Measurements from ENCODE around the gene CHSY1. TPM values are rescaled to one million over a fixed set of nuclear protein-coding genes. Genes with fewer than 3 reads are reported as not detected.

The CHSY1 gene
- total and polyA plus RNA-seq, 9 donors, result 23.0 to 69.9 (median 33.0) TPM

- intact Hi-C loops (cut with DNase I), result loop anchor here in 1 of 4 donors (10.0 kb wide), 1 partner anchor 1988 kb away; no protein-coding TSS in a partner anchor
- Histone ChIP-seq H3K9me3 (peaks cover 0 to 6% of the 10 kb centered on the region in 2 donors), H3K36me3 (no peaks in the 10 kb centered on the region), H3K4me3 (no peak overlapping the region), H3K27me3 (no peaks in the 10 kb centered on the region), H3K4me1 (ENCODE audit: insufficient read depth) (peaks cover 6% of the 10 kb centered on the region), H3K27ac (no peak overlapping the region)
- peak in 1 of 5 donors; percentile 32 for DNase-seq
- no peak for TF ChIP-seq CTCF (IDR thresholded peaks at IDR 0.05)
- TF ChIP-seq EP300 (IDR thresholded peaks at IDR 0.05), result no peak
- no peak for TF ChIP-seq POLR2A (IDR thresholded peaks at IDR 0.05)
- 52 to 62% (median 59%) methylated on average over 12 of the region's 12 CpGs for WGBS, 3 donors
Measured at GRCh38 chr15:101162701-101163483, 89.0 kb downstream of the CHSY1 start.

DNA sequence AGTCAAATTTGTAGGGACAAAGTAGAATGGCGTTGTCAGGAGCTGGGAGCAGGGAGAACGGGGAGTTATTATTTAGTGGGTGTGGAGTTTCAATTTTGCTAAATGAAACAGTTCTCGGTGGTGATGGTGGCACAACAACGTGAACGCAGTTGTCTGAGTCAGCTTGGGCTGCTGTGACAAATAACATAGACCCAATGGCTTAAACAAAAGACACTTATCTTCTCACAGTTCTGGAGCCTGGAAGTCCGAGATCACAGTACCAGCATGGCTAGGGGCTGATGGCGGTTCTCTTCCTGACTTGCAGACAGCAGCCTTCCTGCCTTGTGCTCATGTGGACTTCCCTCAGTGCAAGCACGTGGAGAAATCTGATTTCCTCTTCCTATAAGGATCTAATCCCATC is 90.2 kb downstream of the CHSY1 start:
- no peaks in the 10 kb centered on the region for H3K36me3 ChIP-seq
- WGBS, 3 donors, result 83 to 92% (median 91%) methylated on average over 8 of the region's 8 CpGs
- no peak overlapping the region for H3K4me3 ChIP-seq
- intact Hi-C loops (cut with DNase I), result loop anchor here in 1 of 4 donors (10.0 kb wide), 1 partner anchor 1987 kb away; no protein-coding TSS in a partner anchor
- H3K9me3 ChIP-seq, result peaks cover 0 to 6% of the 10 kb centered on the region in 2 donors
- TF ChIP-seq EP300 (IDR thresholded peaks at IDR 0.05), result no peak
- TF ChIP-seq CTCF (IDR thresholded peaks at IDR 0.05), result no peak
- no peak for TF ChIP-seq POLR2A (IDR thresholded peaks at IDR 0.05)
- no peaks in the 10 kb centered on the region for H3K4me1 ChIP-seq (ENCODE audit: insufficient read depth)
- no peaks in the 10 kb centered on the region for H3K27me3 ChIP-seq
- H3K27ac ChIP-seq, result no peak overlapping the region
- peak in 1 of 5 donors; percentile 4 for DNase-seq

DNA sequence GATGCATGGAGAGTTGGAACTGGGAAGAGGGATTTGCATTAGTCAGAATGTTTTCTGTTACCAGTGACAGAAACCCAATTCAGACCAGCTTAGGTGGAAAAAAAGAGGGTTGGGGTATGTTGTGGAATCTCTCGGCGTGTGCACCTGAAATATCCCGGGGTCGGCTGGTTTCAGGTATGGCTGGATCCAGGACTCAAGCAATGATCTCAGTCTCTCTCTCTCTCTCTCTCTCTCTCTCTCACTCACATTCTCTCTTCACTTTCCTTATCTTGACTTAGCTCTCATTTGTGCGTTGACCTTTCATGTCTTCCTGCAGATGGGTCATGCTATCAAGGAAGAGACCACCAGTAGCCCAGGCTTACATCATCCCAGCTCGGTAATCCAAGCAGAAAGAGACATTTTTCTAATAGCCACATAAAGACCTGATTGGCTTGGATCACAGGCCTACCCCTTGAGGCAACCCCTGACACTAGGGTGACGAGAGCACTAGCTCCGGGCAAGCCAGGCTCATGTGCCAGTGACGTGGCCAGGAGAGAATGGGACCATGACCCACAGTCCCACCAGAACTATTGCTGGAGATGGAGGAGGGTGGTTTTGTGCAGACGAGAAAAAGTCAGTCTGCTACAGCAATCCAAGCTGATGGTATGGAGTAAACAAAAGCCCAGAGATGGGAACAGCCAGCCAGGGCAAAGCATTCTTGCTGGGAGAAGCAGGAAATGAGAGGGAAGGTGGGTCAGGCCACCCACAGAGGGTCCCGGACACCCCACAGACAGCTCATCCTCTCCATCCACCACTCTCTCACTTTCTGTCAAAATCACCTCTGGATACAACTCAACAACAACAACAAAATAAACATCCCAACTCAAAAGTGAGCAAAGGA is 91.7 kb downstream of the CHSY1 start:
- DNase-seq, result no peak
- TF ChIP-seq CTCF (IDR thresholded peaks at IDR 0.05) (no peak), POLR2A (IDR thresholded peaks at IDR 0.05) (no peak), EP300 (IDR thresholded peaks at IDR 0.05) (no peak)
- H3K36me3 ChIP-seq, result no peaks in the 10 kb centered on the region
- no peak overlapping the region for H3K27ac ChIP-seq
- no peaks in the 10 kb centered on the region for H3K27me3 ChIP-seq
- no peaks in the 10 kb centered on the region for H3K9me3 ChIP-seq
- no peak overlapping the region for H3K4me3 ChIP-seq
- WGBS, 3 donors, result 82 to 86% (median 82%) methylated on average over 11 of the region's 11 CpGs
- intact Hi-C loops (cut with DNase I), result loop anchor here in 1 of 4 donors (10.0 kb wide), 1 partner anchor 1985 kb away; no protein-coding TSS in a partner anchor
- H3K4me1 ChIP-seq (ENCODE audit: insufficient read depth), result no peaks in the 10 kb centered on the region

DNA sequence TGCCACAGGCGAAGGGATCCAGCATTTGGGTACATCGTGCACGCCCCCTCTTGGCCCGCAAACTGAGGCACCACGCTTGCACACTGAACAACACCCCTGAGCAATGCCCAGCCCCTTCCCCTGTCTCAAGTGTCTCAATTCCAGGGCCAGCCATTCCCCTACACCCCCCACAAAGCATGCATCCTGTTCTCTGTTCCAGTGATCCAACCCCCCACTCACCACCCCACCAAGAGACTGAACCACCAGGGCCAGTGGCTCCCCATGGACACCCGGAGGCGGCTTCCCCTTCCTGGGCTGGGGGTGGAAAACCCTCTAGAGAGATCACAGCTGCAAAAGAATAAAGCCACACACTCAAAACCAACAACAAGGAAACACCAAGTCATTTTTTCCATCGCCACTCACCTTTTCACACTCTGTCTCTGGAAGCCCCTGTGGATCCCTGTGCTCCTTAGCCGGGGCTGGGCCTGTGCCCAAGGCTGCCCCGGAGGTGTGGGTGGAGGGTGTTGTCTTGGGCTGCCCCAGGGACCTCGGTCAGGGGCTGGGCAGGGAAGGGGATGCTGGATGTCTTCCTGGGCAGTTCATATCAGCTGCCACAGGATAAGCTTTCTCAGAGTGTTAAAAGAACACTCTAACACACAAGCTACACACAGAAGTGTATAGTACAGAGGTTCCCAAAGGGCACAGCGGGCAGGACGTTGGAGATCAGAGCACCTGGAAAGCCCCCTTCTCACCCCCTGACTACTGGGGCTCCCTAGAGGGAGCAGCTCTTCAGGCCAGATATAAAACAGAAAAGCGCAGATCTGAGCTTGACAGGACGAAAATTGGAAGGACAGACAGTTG is 92.5 kb downstream of the CHSY1 start:
- H3K4me1 ChIP-seq (ENCODE audit: insufficient read depth), result no peaks in the 10 kb centered on the region
- H3K36me3 ChIP-seq, result no peaks in the 10 kb centered on the region
- DNase-seq, result no peak
- H3K9me3 ChIP-seq, result no peaks in the 10 kb centered on the region
- H3K27me3 ChIP-seq, result no peaks in the 10 kb centered on the region
- H3K27ac ChIP-seq, result no peak overlapping the region
- no peak overlapping the region for H3K4me3 ChIP-seq
- TF ChIP-seq CTCF (IDR thresholded peaks at IDR 0.05) (no peak), EP300 (IDR thresholded peaks at IDR 0.05) (no peak), POLR2A (IDR thresholded peaks at IDR 0.05) (no peak)
- 70 to 73% (median 73%) methylated on average over 15 of the region's 15 CpGs for WGBS, 3 donors
- intact Hi-C loops (cut with DNase I), result no loop called here
